ENCODE measurements around the gene LVRN.

The LVRN gene

GRCh38 chr5:116004248-116004647 lies 42.0 kb downstream of the LVRN start:
- no peak overlapping the region for H3K4me3 Mint-ChIP-seq
- H3K27ac Mint-ChIP-seq (ENCODE audit: low read depth) = no peak overlapping the region
- H3K36me3 Mint-ChIP-seq (ENCODE audit: insufficient read depth) = no peaks in the 10 kb centered on the region
- DNase-seq (ENCODE audit: low spot score in 2 of 2) = no peak
- H3K27me3 Mint-ChIP-seq = no peaks in the 10 kb centered on the region
- ATAC-seq (replicated peaks; ENCODE audit: extremely low read depth, poor library complexity, severe bottlenecking) = no peak
- H3K4me1 Mint-ChIP-seq = no peaks in the 10 kb centered on the region
- H3K9me3 Mint-ChIP-seq = no peaks in the 10 kb centered on the region

- H3K4me1 Mint-ChIP-seq = no peaks in the 10 kb centered on the region
- H3K4me3 Mint-ChIP-seq = no peak overlapping the region
- ATAC-seq (replicated peaks; ENCODE audit: extremely low read depth, poor library complexity, severe bottlenecking) (no peak), DNase-seq (ENCODE audit: low spot score in 2 of 2) (no peak)
- peaks cover 19% of the 10 kb centered on the region for H3K27me3 Mint-ChIP-seq
- no peaks in the 10 kb centered on the region for H3K36me3 Mint-ChIP-seq (ENCODE audit: insufficient read depth)
- H3K9me3 Mint-ChIP-seq = no peaks in the 10 kb centered on the region
- no peak overlapping the region for H3K27ac Mint-ChIP-seq (ENCODE audit: low read depth)
Observed at GRCh38 chr5:116009806-116010205, 47.5 kb downstream of the LVRN start.

GRCh38 chr5:116011046-116011445 lies 48.8 kb downstream of the LVRN start:
- H3K4me3 Mint-ChIP-seq = no peak overlapping the region
- H3K9me3 Mint-ChIP-seq = no peaks in the 10 kb centered on the region
- H3K27ac Mint-ChIP-seq (ENCODE audit: low read depth) = no peak overlapping the region
- DNase-seq (ENCODE audit: low spot score in 2 of 2) = no peak
- no peaks in the 10 kb centered on the region for H3K4me1 Mint-ChIP-seq
- no peak for ATAC-seq (replicated peaks; ENCODE audit: extremely low read depth, poor library complexity, severe bottlenecking)
- no peaks in the 10 kb centered on the region for H3K36me3 Mint-ChIP-seq (ENCODE audit: insufficient read depth)
- H3K27me3 Mint-ChIP-seq = peaks cover 19% of the 10 kb centered on the region

GRCh38 chr5:116013207-116013785 lies 51.0 kb downstream of the LVRN start:
- DNase-seq (ENCODE audit: low spot score in 2 of 2) = no peak

GRCh38 chr5:116013936-116014335 lies 51.7 kb downstream of the LVRN start:
- Mint-ChIP-seq H3K27ac (ENCODE audit: low read depth) (no peak overlapping the region), H3K9me3 (no peaks in the 10 kb centered on the region), H3K4me3 (no peak overlapping the region), H3K36me3 (ENCODE audit: insufficient read depth) (no peaks in the 10 kb centered on the region), H3K4me1 (no peaks in the 10 kb centered on the region), H3K27me3 (peaks cover 19% of the 10 kb centered on the region)
- no peak for DNase-seq (ENCODE audit: low spot score in 2 of 2)
- no peak for ATAC-seq (replicated peaks; ENCODE audit: extremely low read depth, poor library complexity, severe bottlenecking)

More at GRCh38 chr5:116013207-116013785, 51.0 kb downstream of the LVRN start:
- no peaks in the 10 kb centered on the region for H3K36me3 Mint-ChIP-seq (ENCODE audit: insufficient read depth)
- no peaks in the 10 kb centered on the region for H3K9me3 Mint-ChIP-seq
- H3K4me1 Mint-ChIP-seq = no peaks in the 10 kb centered on the region
- H3K27ac Mint-ChIP-seq (ENCODE audit: low read depth) = no peak overlapping the region
- no peak for ATAC-seq (replicated peaks; ENCODE audit: extremely low read depth, poor library complexity, severe bottlenecking)
- H3K4me3 Mint-ChIP-seq = no peak overlapping the region
- peaks cover 19% of the 10 kb centered on the region for H3K27me3 Mint-ChIP-seq

GRCh38 chr5:116023619-116024018 lies 61.3 kb downstream of the LVRN start:
- no peak for DNase-seq (ENCODE audit: low spot score in 2 of 2)
- peaks cover 10% of the 10 kb centered on the region for H3K27me3 Mint-ChIP-seq
- H3K4me1 Mint-ChIP-seq = no peaks in the 10 kb centered on the region
- no peaks in the 10 kb centered on the region for H3K36me3 Mint-ChIP-seq (ENCODE audit: insufficient read depth)
- H3K27ac Mint-ChIP-seq (ENCODE audit: low read depth) = no peak overlapping the region
- H3K9me3 Mint-ChIP-seq = no peaks in the 10 kb centered on the region
- ATAC-seq (replicated peaks; ENCODE audit: extremely low read depth, poor library complexity, severe bottlenecking) = no peak
- H3K4me3 Mint-ChIP-seq = no peak overlapping the region

- Mint-ChIP-seq H3K27me3 (peaks cover 32% of the 10 kb centered on the region), H3K36me3 (ENCODE audit: insufficient read depth) (no peaks in the 10 kb centered on the region), H3K27ac (ENCODE audit: low read depth) (no peak overlapping the region), H3K4me3 (no peak overlapping the region), H3K9me3 (no peaks in the 10 kb centered on the region), H3K4me1 (no peaks in the 10 kb centered on the region)
- ATAC-seq (replicated peaks; ENCODE audit: extremely low read depth, poor library complexity, severe bottlenecking) (no peak), DNase-seq (ENCODE audit: low spot score in 2 of 2) (no peak)
Observed at GRCh38 chr5:116025866-116026265, 63.6 kb downstream of the LVRN start.

GRCh38 chr5:116032094-116032517 lies 69.8 kb downstream of the LVRN start, which contains the start of gene ARL14EPL:
ARL14EPL (plus strand) TSS chr5:116032472; CDS start chr5:116051466, 18,994 bp downstream.
- H3K27ac Mint-ChIP-seq (ENCODE audit: low read depth) = no peak within 1 kb of the TSS
- DNase-seq (ENCODE audit: low spot score in 2 of 2) (no peak), ATAC-seq (replicated peaks; ENCODE audit: extremely low read depth, poor library complexity, severe bottlenecking) (no peak)
- H3K36me3 Mint-ChIP-seq (ENCODE audit: insufficient read depth) = no peaks in the 10 kb centered on the region
- peaks cover 57% of the 10 kb centered on the region for H3K27me3 Mint-ChIP-seq
- no peaks in the 10 kb centered on the region for H3K4me1 Mint-ChIP-seq
- H3K4me3 Mint-ChIP-seq = no peak within 1 kb of the TSS
- no peaks in the 10 kb centered on the region for H3K9me3 Mint-ChIP-seq

GRCh38 chr5:116032991-116033390 lies 70.7 kb downstream of the LVRN start:
- DNase-seq (ENCODE audit: low spot score in 2 of 2) = no peak
- no peak overlapping the region for H3K4me3 Mint-ChIP-seq
- no peaks in the 10 kb centered on the region for H3K4me1 Mint-ChIP-seq
- H3K27me3 Mint-ChIP-seq = peaks cover 61% of the 10 kb centered on the region
- no peaks in the 10 kb centered on the region for H3K9me3 Mint-ChIP-seq
- no peak for ATAC-seq (replicated peaks; ENCODE audit: extremely low read depth, poor library complexity, severe bottlenecking)
- H3K36me3 Mint-ChIP-seq (ENCODE audit: insufficient read depth) = no peaks in the 10 kb centered on the region
- no peak overlapping the region for H3K27ac Mint-ChIP-seq (ENCODE audit: low read depth)

GRCh38 chr5:116035123-116035522 lies 72.8 kb downstream of the LVRN start:
- H3K4me3 Mint-ChIP-seq = no peak overlapping the region
- no peaks in the 10 kb centered on the region for H3K4me1 Mint-ChIP-seq
- H3K36me3 Mint-ChIP-seq (ENCODE audit: insufficient read depth) = no peaks in the 10 kb centered on the region
- DNase-seq (ENCODE audit: low spot score in 2 of 2) = no peak
- peaks cover 50% of the 10 kb centered on the region for H3K27me3 Mint-ChIP-seq
- no peaks in the 10 kb centered on the region for H3K9me3 Mint-ChIP-seq
- H3K27ac Mint-ChIP-seq (ENCODE audit: low read depth) = no peak overlapping the region
- ATAC-seq (replicated peaks; ENCODE audit: extremely low read depth, poor library complexity, severe bottlenecking) = no peak

GRCh38 chr5:116037236-116037822 lies 75.1 kb downstream of the LVRN start:
- H3K27ac Mint-ChIP-seq (ENCODE audit: low read depth) = no peak overlapping the region
- H3K9me3 Mint-ChIP-seq = no peaks in the 10 kb centered on the region
- ATAC-seq (replicated peaks; ENCODE audit: extremely low read depth, poor library complexity, severe bottlenecking) = no peak
- no peaks in the 10 kb centered on the region for H3K36me3 Mint-ChIP-seq (ENCODE audit: insufficient read depth)
- no peak overlapping the region for H3K4me3 Mint-ChIP-seq
- DNase-seq (ENCODE audit: low spot score in 2 of 2) = no peak
- H3K27me3 Mint-ChIP-seq = peaks cover 54% of the 10 kb centered on the region
- no peaks in the 10 kb centered on the region for H3K4me1 Mint-ChIP-seq

- Mint-ChIP-seq H3K36me3 (ENCODE audit: insufficient read depth) (no peaks in the 10 kb centered on the region), H3K27me3 (peaks cover 53% of the 10 kb centered on the region), H3K27ac (ENCODE audit: low read depth) (no peak overlapping the region), H3K4me3 (no peak overlapping the region), H3K9me3 (no peaks in the 10 kb centered on the region), H3K4me1 (no peaks in the 10 kb centered on the region)
- ATAC-seq (replicated peaks; ENCODE audit: extremely low read depth, poor library complexity, severe bottlenecking) = no peak
- DNase-seq (ENCODE audit: low spot score in 2 of 2) = no peak
Observed at GRCh38 chr5:116038817-116039216, 76.5 kb downstream of the LVRN start.

- Mint-ChIP-seq H3K9me3 (no peaks in the 10 kb centered on the region), H3K27ac (ENCODE audit: low read depth) (no peak overlapping the region)
- ATAC-seq (replicated peaks; ENCODE audit: extremely low read depth, poor library complexity, severe bottlenecking) = no peak
Observed at GRCh38 chr5:116042375-116042774, 80.1 kb downstream of the LVRN start.

More at GRCh38 chr5:116042375-116042774, 80.1 kb downstream of the LVRN start:
- no peak overlapping the region for H3K4me3 Mint-ChIP-seq
- peaks cover 31% of the 10 kb centered on the region for H3K27me3 Mint-ChIP-seq
- no peaks in the 10 kb centered on the region for H3K4me1 Mint-ChIP-seq
- DNase-seq (ENCODE audit: low spot score in 2 of 2) = no peak
- no peaks in the 10 kb centered on the region for H3K36me3 Mint-ChIP-seq (ENCODE audit: insufficient read depth)

Measured in central memory CD8-positive, alpha-beta T cell (primary cell).